RPMI7951 (cell line): ENCODE results near the gene DYNAP. TPM values are rescaled to one million over a fixed set of nuclear protein-coding genes. Genes with fewer than 3 reads are reported as not detected.

Experiments
- DNase-seq: peaks from one replicate; pipeline ENCODE4 v3.0.0-alpha.2; 2012; ENCODE audit warnings: low read depth
- total RNA-seq: library from RNA; depleted of rRNA; stranded (reverse); fragments of >200 nt; shearing (Covaris generic); gene quantifications from 2 replicates; pipeline ENCODE4 v1.2.3, GENCODE V29; 2014; rRNA removed

The DYNAP gene
- total RNA-seq, 1 experiment from 2014 or later, result not detected

DNA sequence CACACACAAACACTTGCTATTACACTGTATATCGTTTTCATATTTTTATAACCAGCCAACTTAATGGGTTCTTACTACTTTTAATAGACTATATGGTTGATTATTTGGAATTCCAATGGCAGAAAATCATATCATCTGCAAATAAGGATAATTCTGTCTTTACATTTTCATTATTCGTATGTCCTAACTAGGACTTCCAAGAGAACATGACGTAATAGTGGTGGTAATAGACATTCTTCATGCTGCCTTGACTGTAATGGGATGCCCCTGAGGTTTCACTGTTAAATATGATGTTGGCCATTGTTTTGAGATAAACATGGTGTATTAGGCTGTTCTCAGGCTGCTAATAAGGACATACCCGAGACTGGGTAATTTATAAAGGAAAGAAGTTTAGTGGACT lies 45.2 kb downstream of the DYNAP start:
- no peak for DNase-seq

DNA sequence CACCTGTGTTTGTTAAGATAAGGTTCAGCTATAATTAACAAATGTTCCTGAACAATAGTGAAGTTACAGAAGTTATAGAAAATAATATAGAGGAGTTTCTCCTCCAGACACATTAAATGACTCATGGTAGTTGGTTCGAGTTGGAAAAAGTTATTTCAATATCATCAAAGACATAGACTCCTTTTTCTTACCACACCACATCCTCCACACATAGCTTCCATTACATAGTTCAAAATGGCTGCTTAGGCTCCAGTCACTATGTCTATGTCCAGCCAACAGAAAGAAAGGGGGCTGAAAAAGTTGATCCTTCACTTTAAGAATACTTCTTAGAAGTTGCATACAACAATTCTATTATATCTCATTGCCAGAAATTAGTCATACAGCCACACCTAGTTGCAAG lies 50.7 kb downstream of the DYNAP start:
- no peak for DNase-seq

DNA sequence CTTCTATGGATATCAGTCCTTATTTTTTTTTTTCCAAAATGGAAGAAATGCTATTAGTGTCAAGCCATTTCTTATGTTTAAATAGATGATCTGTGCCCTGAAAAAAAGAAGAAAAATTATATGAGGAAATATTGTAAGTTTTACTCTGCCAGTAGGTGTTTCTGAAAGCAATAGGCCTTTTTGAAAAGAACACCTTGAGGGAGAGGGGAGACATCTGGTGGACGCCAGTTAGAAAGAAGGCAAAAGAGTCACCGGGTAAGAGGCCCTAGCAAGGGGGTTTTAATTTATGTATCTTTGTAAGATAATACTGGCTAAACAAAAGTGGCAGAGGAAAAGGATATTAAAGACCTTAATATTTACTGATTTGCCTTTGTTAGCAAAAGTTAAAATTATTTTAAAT lies 56.1 kb downstream of the DYNAP start:
- DNase-seq, result peak; percentile 20

Other genes with a start within 250 kb of the DYNAP start
- gene STARD6, start 233.4 kb upstream of the DYNAP start, total RNA-seq, result 0.84 and 0.88 TPM in 2 replicates
- gene C18orf54, start 233.3 kb upstream of the DYNAP start, total RNA-seq, result 7.6 and 10.1 TPM in 2 replicates
- gene RAB27B, start 237.2 kb downstream of the DYNAP start, total RNA-seq, result 7.0 and 8.8 TPM in 2 replicates